ENCODE data around the gene GATA6. TPM values are rescaled to one million over a fixed set of nuclear protein-coding genes. Genes with fewer than 3 reads are reported as not detected.

GATA6 gene
- total and polyA plus RNA-seq, 2 of the 13 experiments (the other 11 are each of a cell fraction or from before 2014, with no cell fraction given), result 0.84 to 3.2 TPM

- peak; percentile 87 for TF ChIP-seq AHDC1 (CRISPR knock-in tag; IDR thresholded peaks at IDR 0.05; ENCODE audit: borderline replicate concordance)
- TF ChIP-seq PATZ1 (CRISPR knock-in tag; IDR thresholded peaks at IDR 0.05), result peak; percentile 82
- no peak for TF ChIP-seq EHMT2 (IDR thresholded peaks at IDR 0.05; ENCODE audit: borderline replicate concordance, low read depth, low read length)
- TF ChIP-seq ZNF343 (CRISPR knock-in tag; IDR thresholded peaks at IDR 0.05), result no peak
- TF ChIP-seq ZNF30 (CRISPR knock-in tag; IDR thresholded peaks at IDR 0.05), result no peak
- no peak for TF ChIP-seq PLRG1 (conservative IDR thresholded peaks at IDR 0.05)
- TF ChIP-seq POGK (CRISPR knock-in tag; conservative IDR thresholded peaks at IDR 0.05), result no peak
- TF ChIP-seq ARID3A (IDR thresholded peaks at IDR 0.05; ENCODE audit: low read depth, low read length), result 0 out of 2 replicates have a peak, but pooled peaks have one; percentile 27
- no peak for TF ChIP-seq ASH2L (IDR thresholded peaks at IDR 0.05; ENCODE audit: insufficient read length, low read depth, low read length)
- TF ChIP-seq ZMYM3 (CRISPR knock-in tag; IDR thresholded peaks at IDR 0.05), result no peak
- TF ChIP-seq ZNF850 (CRISPR knock-in tag; conservative IDR thresholded peaks at IDR 0.05), result no peak
- TF ChIP-seq ZNF7 (CRISPR knock-in tag; IDR thresholded peaks at IDR 0.05), result no peak
- TF ChIP-seq CTCF (CRISPR knock-in tag; IDR thresholded peaks at IDR 0.05), result no peak
- no peak for TF ChIP-seq KDM1A (CRISPR knock-in tag; IDR thresholded peaks at IDR 0.05)
- TF ChIP-seq ZNF143 (CRISPR knock-in tag; IDR thresholded peaks at IDR 0.05), result no peak
- TF ChIP-seq ZNF234 (CRISPR knock-in tag; conservative IDR thresholded peaks at IDR 0.05), result no peak
- TF ChIP-seq ZFP36L2 (CRISPR knock-in tag; IDR thresholded peaks at IDR 0.05), result no peak
- peak; percentile 69 for TF ChIP-seq HDAC1 (CRISPR knock-in tag; IDR thresholded peaks at IDR 0.05)
These were observed 6.0 kb downstream of the GATA6 start (continued) for GRCh38 chr18:22175346-22175745.
